ENCODE data around the gene MUC5B.
"Not testable (repeated sequence)": the region's sequence is repeated elsewhere in the genome, so short reads cannot be mapped to it uniquely, and the experiment has no call there.

- TF ChIP-seq CTCF (IDR thresholded peaks at IDR 0.05; ENCODE audit: insufficient read depth, low read length); POLR2AphosphoS5 (IDR thresholded peaks at IDR 0.05; ENCODE audit: low read depth): not testable (repeated sequence)
These were observed 7.0 kb upstream of the MUC5B start for GRCh38 chr11:1215826-1216225.
